GM23338 (cell line): ENCODE measurements around the gene CCL17. TPM values are rescaled to one million over a fixed set of nuclear protein-coding genes. Genes with fewer than 3 reads are reported as not detected.

ENCODE experiments used
- ATAC-seq: fragments of 200-7000 bp; cut with Tn5 transposase; 3 replicates; pipeline ENCODE4 v1.9.1; 2020
- DNase-seq: peaks from one replicate; pipeline ENCODE4 v3.0.0-alpha.2; 2015; ENCODE audit warnings: low spot score
- H2AFZ ChIP-seq: fragments of 200-600 bp; sonication (generic); 2 replicates; pipeline ENCODE4 v1.8.0; 2016; ENCODE audit warnings: antibody characterized with exemption, mild to moderate bottlenecking, moderate library complexity
- H3F3A ChIP-seq: fragments of 200-600 bp; sonication (generic); replicated peaks from 2 replicates; pipeline ENCODE4 v1.8.0; 2017; ENCODE audit warnings: antibody characterized with exemption, mixed run types, low read depth
- H3K27ac ChIP-seq: fragments of 200-600 bp; sonication (generic); 2 replicates; pipeline ENCODE4 v1.6.1; 2016; ENCODE audit warnings: low read depth
- H3K27me3 ChIP-seq: fragments of 200-600 bp; sonication (generic); 2 replicates; pipeline ENCODE4 v1.8.0; 2016; ENCODE audit warnings: mild to moderate bottlenecking, mixed run types, moderate library complexity; ENCODE audit not compliant: insufficient read depth
- H3K36me3 ChIP-seq: fragments of 200-600 bp; sonication (generic); 2 replicates; pipeline ENCODE4 v1.8.0; 2016; ENCODE audit warnings: mild to moderate bottlenecking; ENCODE audit not compliant: insufficient read depth
- H3K4me1 ChIP-seq: fragments of 200-600 bp; sonication (generic); 2 replicates; pipeline ENCODE4 v1.8.0; 2016; ENCODE audit warnings: mild to moderate bottlenecking, moderate library complexity; ENCODE audit not compliant: insufficient read depth
- H3K4me2 ChIP-seq: fragments of 200-600 bp; sonication (generic); 2 replicates; pipeline ENCODE4 v1.7.1; 2017; ENCODE audit warnings: mixed run types
- H3K4me3 ChIP-seq: fragments of 200-600 bp; sonication (generic); 2 replicates; pipeline ENCODE4 v1.6.1; 2016; ENCODE audit warnings: mixed run types
- H3K79me2 ChIP-seq: fragments of 200-600 bp; sonication (generic); replicated peaks from 2 replicates; pipeline ENCODE4 v1.8.0; 2017; ENCODE audit warnings: mild to moderate bottlenecking; ENCODE audit not compliant: insufficient read depth
- H3K9me2 ChIP-seq: fragments of 200-600 bp; sonication (generic); 2 replicates; pipeline ENCODE4 v1.8.0; 2017; ENCODE audit not compliant: insufficient read depth
- H4K20me1 ChIP-seq: fragments of 200-600 bp; sonication (generic); replicated peaks from 2 replicates; pipeline ENCODE4 v1.8.0; 2017; ENCODE audit warnings: mild to moderate bottlenecking; ENCODE audit not compliant: insufficient read depth
- H3K27ac Mint-ChIP-seq: 2 replicates; pipeline ENCODE4 v1.8.0; 2020; ENCODE audit warnings: inconsistent platforms, mild to moderate bottlenecking, moderate library complexity, mixed read lengths
- H3K27me3 Mint-ChIP-seq: 3 replicates; pipeline ENCODE4 v1.8.0; 2022; ENCODE audit warnings: low read depth, mild to moderate bottlenecking, moderate library complexity, mixed read lengths, inconsistent platforms; ENCODE audit not compliant: insufficient read depth, poor library complexity
- H3K36me3 Mint-ChIP-seq: 3 replicates; pipeline ENCODE4 v1.8.0; 2021; ENCODE audit warnings: low read depth, mild to moderate bottlenecking, inconsistent platforms, moderate library complexity, mixed read lengths
- H3K4me1 Mint-ChIP-seq: 3 replicates; pipeline ENCODE4 v1.8.0; 2020; ENCODE audit warnings: mild to moderate bottlenecking, inconsistent platforms, mixed read lengths
- H3K4me3 Mint-ChIP-seq: 3 replicates; pipeline ENCODE4 v1.8.0; 2021; ENCODE audit warnings: moderate library complexity, mild to moderate bottlenecking, inconsistent platforms, mixed read lengths
- H3K9me3 Mint-ChIP-seq: 3 replicates; pipeline ENCODE4 v1.8.0; 2020; ENCODE audit warnings: moderate library complexity, mild to moderate bottlenecking, inconsistent platforms, mixed read lengths
- CTCF ChIP-seq, 2 experiments: fragments of 200-600 bp in 1 of 2; sonication (generic) in 1 of 2; conservative IDR thresholded peaks; 2 replicates each; pipeline versions ENCODE4 v1.5.1 to v1.6.1; 2016 to 2017; ENCODE audit warnings: antibody characterized with exemption in 2 of 2, low read depth in 2 of 2, mild to moderate bottlenecking in 2 of 2, moderate library complexity in 1 of 2
- ETS1 ChIP-seq: IDR thresholded peaks from 2 replicates; pipeline ENCODE4 v1.6.1; 2016; ENCODE audit warnings: antibody characterized with exemption
- EZH2phosphoT487 ChIP-seq: fragments of 200-600 bp; sonication (generic); IDR thresholded peaks from one replicate; pipeline ENCODE4 v1.8.1; 2018; ENCODE audit warnings: antibody characterized with exemption; ENCODE audit not compliant: unreplicated experiment
- JUNB ChIP-seq: IDR thresholded peaks from one replicate; pipeline ENCODE4 v1.6.1; 2016; ENCODE audit warnings: antibody characterized with exemption; ENCODE audit not compliant: unreplicated experiment
- ZNF114 ChIP-seq: fragments of 250-450 bp; sonication (Bioruptor Pico); IDR thresholded peaks from 2 replicates; pipeline ENCODE4 v1.5.0; 2020; ENCODE audit warnings: mild to moderate bottlenecking, moderate library complexity
- ZNF331 ChIP-seq: fragments of 250-450 bp; sonication (Bioruptor Pico); IDR thresholded peaks from 2 replicates; pipeline ENCODE4 v1.5.0; 2020; ENCODE audit warnings: low read depth, mild to moderate bottlenecking, moderate library complexity
- polyA plus RNA-seq: library from polyadenylated mRNA; unstranded; fragments of >200 nt; fragmentation: Nextera tagmentation; extraction: Ambion mirVana; gene quantifications from 2 replicates; pipeline ENCODE4 v1.2.1, GENCODE V29; 2016
- total RNA-seq: library from RNA; depleted of rRNA; stranded (reverse); fragments of >200 nt; shearing (Covaris generic); gene quantifications from 2 replicates; pipeline ENCODE4 v1.2.3, GENCODE V29; 2014
- TF ChIP-seq, protein P1 (sequence below): fragments of 250-450 bp; sonication (Bioruptor Pico); IDR thresholded peaks from 2 replicates; pipeline ENCODE4 v1.5.0; 2020; ENCODE audit warnings: mild to moderate bottlenecking, moderate library complexity

CCL17 gene
- total and polyA plus RNA-seq, 2 experiments from 2014 or later = not detected

GRCh38 chr16:57432989-57433388 is 28.4 kb downstream of the CCL17 start (continued):
- TF ChIP-seq, protein P1, sequence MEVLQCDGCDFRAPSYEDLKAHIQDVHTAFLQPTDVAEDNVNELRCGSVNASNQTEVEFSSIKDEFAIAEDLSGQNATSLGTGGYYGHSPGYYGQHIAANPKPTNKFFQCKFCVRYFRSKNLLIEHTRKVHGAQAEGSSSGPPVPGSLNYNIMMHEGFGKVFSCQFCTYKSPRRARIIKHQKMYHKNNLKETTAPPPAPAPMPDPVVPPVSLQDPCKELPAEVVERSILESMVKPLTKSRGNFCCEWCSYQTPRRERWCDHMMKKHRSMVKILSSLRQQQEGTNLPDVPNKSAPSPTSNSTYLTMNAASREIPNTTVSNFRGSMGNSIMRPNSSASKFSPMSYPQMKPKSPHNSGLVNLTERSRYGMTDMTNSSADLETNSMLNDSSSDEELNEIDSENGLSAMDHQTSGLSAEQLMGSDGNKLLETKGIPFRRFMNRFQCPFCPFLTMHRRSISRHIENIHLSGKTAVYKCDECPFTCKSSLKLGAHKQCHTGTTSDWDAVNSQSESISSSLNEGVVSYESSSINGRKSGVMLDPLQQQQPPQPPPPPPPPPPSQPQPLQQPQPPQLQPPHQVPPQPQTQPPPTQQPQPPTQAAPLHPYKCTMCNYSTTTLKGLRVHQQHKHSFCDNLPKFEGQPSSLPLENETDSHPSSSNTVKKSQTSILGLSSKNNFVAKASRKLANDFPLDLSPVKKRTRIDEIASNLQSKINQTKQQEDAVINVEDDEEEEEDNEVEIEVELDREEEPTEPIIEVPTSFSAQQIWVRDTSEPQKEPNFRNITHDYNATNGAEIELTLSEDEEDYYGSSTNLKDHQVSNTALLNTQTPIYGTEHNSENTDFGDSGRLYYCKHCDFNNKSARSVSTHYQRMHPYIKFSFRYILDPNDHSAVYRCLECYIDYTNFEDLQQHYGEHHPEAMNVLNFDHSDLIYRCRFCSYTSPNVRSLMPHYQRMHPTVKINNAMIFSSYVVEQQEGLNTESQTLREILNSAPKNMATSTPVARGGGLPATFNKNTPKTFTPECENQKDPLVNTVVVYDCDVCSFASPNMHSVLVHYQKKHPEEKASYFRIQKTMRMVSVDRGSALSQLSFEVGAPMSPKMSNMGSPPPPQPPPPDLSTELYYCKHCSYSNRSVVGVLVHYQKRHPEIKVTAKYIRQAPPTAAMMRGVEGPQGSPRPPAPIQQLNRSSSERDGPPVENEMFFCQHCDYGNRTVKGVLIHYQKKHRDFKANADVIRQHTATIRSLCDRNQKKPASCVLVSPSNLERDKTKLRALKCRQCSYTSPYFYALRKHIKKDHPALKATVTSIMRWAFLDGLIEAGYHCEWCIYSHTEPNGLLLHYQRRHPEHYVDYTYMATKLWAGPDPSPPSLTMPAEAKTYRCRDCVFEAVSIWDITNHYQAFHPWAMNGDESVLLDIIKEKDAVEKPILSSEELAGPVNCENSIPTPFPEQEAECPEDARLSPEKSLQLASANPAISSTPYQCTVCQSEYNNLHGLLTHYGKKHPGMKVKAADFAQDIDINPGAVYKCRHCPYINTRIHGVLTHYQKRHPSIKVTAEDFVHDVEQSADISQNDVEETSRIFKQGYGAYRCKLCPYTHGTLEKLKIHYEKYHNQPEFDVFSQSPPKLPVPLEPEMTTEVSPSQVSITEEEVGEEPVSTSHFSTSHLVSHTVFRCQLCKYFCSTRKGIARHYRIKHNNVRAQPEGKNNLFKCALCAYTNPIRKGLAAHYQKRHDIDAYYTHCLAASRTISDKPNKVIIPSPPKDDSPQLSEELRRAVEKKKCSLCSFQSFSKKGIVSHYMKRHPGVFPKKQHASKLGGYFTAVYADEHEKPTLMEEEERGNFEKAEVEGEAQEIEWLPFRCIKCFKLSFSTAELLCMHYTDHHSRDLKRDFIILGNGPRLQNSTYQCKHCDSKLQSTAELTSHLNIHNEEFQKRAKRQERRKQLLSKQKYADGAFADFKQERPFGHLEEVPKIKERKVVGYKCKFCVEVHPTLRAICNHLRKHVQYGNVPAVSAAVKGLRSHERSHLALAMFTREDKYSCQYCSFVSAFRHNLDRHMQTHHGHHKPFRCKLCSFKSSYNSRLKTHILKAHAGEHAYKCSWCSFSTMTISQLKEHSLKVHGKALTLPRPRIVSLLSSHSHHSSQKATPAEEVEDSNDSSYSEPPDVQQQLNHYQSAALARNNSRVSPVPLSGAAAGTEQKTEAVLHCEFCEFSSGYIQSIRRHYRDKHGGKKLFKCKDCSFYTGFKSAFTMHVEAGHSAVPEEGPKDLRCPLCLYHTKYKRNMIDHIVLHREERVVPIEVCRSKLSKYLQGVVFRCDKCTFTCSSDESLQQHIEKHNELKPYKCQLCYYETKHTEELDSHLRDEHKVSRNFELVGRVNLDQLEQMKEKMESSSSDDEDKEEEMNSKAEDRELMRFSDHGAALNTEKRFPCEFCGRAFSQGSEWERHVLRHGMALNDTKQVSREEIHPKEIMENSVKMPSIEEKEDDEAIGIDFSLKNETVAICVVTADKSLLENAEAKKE (CRISPR knock-in tag) = no peak
- TF ChIP-seq ETS1 = no peak

DNA sequence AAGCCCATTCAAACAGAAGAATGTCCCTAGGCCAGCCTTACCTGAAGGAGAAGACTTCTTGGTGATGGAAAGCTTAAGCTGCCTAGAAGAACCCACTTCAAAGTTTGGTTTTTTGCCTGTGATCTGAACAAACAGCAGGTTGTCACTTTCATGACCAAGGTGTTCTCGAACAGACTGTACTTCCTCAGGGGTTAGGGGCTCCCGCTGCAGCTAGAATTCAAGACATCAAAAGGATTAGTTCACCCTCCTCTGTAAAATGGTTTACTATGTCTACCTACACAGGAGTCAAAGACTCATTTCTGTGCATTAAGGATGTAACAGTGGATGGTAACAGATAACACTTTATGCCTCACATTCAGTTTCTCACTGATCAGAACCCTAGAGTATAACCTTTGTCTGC is 29.4 kb downstream of the CCL17 start:
- no peaks in the 10 kb centered on the region for H3K9me2 ChIP-seq
- no peak overlapping the region for H3K4me3 ChIP-seq
- H3K36me3 ChIP-seq = peaks cover 65% of the 10 kb centered on the region
- H3K4me2 ChIP-seq = no peak overlapping the region
- no peaks in the 10 kb centered on the region; the same call in 2 of the 3 replicates for H3K9me3 Mint-ChIP-seq
- H4K20me1 ChIP-seq = peaks cover 7% of the 10 kb centered on the region
- H3K36me3 Mint-ChIP-seq = peaks cover 76% of the 10 kb centered on the region
- no peaks in the 10 kb centered on the region for H3K27me3 Mint-ChIP-seq
- no peaks in the 10 kb centered on the region for H3K4me1 Mint-ChIP-seq
- H3K4me1 ChIP-seq = no peaks in the 10 kb centered on the region
- H2AFZ ChIP-seq = no peak overlapping the region
- H3K27ac Mint-ChIP-seq = no peak overlapping the region
- no peak for DNase-seq
- H3K79me2 ChIP-seq = no peaks in the 10 kb centered on the region
- no peak for ATAC-seq
- H3K4me3 Mint-ChIP-seq = no peak overlapping the region
- H3F3A ChIP-seq = no peaks in the 10 kb centered on the region
- no peaks in the 10 kb centered on the region for H3K27me3 ChIP-seq
- H3K27ac ChIP-seq = no peak overlapping the region
- no peak for TF ChIP-seq JUNB
- TF ChIP-seq, protein P1 (CRISPR knock-in tag) = no peak
- TF ChIP-seq ZNF114 (CRISPR knock-in tag) = no peak
- no peak for TF ChIP-seq ZNF331 (CRISPR knock-in tag)
- no peak for TF ChIP-seq CTCF (conservative IDR thresholded peaks at IDR 0.05; ENCODE audit: low read depth in 2 of 2)
- TF ChIP-seq EZH2phosphoT487 = no peak
